ENCODE measurements around the gene CAMK1.
A peak's percentile ranks its signal among the peaks of the same experiment; 100 is the strongest.

CAMK1 gene

DNA sequence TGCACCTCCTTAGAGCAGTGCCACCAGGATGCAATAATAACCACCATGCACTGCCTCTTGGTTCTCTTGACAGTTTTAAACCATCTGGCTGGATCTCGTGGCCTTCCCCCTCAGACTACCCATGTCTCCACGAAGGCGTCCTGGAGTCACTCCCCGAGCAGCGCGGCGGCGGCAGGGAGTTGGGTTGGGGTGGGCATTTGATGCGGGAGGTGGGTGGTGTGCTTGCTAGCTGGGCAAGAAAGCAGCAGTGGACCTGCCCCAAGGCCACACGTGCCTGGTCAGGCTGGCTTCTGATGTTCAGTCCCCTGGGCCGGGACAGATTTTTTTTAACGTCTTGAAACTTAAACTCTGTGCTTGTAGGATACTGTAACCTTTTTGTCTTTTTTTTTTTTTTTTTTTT lies 36.4 kb upstream of the CAMK1 start:
- no peak for DNase-seq (ENCODE audit: low spot score in 2 of 2)
- Mint-ChIP-seq H3K27ac (no peak overlapping the region), H3K36me3 (peaks cover 16% of the 10 kb centered on the region), H3K4me3 (no peak overlapping the region), H3K9me3 (no peaks in the 10 kb centered on the region), H3K4me1 (peaks cover 36% of the 10 kb centered on the region), H3K27me3 (no peaks in the 10 kb centered on the region)
- no peak for ATAC-seq (ENCODE audit: low read depth)

DNA sequence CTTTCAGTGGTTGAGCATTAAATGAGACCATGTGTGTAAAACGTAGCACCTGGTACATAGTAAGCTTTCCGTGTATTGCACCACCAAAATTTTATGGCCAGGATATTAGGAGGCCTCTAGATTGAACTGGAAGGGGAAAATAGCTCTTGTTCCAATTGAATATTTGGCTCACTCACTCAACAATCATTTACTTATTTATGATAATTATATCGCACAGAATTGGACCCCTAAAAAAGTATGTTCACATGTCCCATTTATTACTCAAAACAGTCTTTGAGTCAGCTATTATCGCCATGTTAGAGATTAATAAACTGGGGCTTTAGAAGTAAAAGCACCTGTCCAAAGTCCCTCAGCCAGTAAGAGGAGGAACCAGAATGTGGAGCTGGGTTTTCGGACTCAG lies 35.2 kb upstream of the CAMK1 start:
- DNase-seq (ENCODE audit: low spot score in 2 of 2) (no peak), ATAC-seq (ENCODE audit: low read depth) (no peak)
- Mint-ChIP-seq H3K27me3 (no peaks in the 10 kb centered on the region), H3K36me3 (peaks cover 19% of the 10 kb centered on the region), H3K4me3 (no peak overlapping the region), H3K4me1 (peaks cover 27% of the 10 kb centered on the region), H3K27ac (peak overlapping the region; percentile 20), H3K9me3 (no peaks in the 10 kb centered on the region)

DNA sequence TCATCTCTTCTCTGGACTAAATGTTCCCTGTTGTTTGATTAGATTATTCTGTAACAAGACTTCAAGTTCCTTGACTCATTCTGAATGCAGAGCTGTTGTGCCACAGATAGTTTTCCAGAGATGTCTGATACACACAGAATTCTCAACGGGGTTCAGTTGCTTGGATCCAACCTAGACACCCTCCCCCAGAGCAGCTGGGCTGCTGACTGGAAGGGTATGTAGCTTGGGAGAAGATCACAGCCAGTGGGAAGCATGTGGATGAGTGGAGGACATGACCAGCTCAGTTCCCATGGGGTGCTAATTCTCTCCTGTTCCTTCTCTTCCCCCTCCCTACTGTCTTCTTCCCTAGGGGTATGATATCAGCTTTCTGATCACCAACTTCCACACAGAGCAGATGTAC lies 33.7 kb upstream of the CAMK1 start:
- no peak for ATAC-seq (ENCODE audit: low read depth)
- H3K27ac Mint-ChIP-seq, result peak overlapping the region; percentile 31

DNA sequence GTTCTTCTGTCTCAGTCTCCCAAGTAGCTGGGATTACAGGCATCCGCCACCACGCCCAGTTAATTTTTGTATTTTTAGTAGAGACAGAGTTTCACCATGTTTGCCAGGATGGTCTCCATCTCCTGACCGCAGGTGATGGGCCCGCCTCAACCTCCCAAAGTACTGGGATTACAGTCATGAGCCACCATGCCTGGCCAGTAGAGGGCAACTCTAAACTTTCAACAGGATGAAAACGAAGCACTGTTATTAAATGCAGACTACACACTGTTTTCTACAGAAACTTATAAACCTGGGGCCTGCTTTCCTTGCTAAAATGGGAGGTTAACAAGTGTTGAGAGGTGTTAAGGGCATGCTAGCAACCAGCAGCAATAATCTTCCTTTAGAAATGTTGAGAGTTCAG lies 30.8 kb upstream of the CAMK1 start:
- peaks cover 30% of the 10 kb centered on the region for H3K36me3 Mint-ChIP-seq
- no peak overlapping the region for H3K4me3 Mint-ChIP-seq
- H3K27me3 Mint-ChIP-seq, result no peaks in the 10 kb centered on the region
- H3K27ac Mint-ChIP-seq, result no peak overlapping the region
- H3K9me3 Mint-ChIP-seq, result no peaks in the 10 kb centered on the region
- ATAC-seq (ENCODE audit: low read depth), result no peak
- no peak for DNase-seq (ENCODE audit: low spot score in 2 of 2)
- H3K4me1 Mint-ChIP-seq, result peaks cover 16% of the 10 kb centered on the region

More for the DNA sequence above, 33.7 kb upstream of the CAMK1 start:
- no peaks in the 10 kb centered on the region for H3K9me3 Mint-ChIP-seq
- H3K4me1 Mint-ChIP-seq, result peaks cover 15% of the 10 kb centered on the region
- H3K4me3 Mint-ChIP-seq, result no peak overlapping the region
- no peak for DNase-seq (ENCODE audit: low spot score in 2 of 2)
- H3K27me3 Mint-ChIP-seq, result no peaks in the 10 kb centered on the region
- H3K36me3 Mint-ChIP-seq, result peaks cover 19% of the 10 kb centered on the region

DNA sequence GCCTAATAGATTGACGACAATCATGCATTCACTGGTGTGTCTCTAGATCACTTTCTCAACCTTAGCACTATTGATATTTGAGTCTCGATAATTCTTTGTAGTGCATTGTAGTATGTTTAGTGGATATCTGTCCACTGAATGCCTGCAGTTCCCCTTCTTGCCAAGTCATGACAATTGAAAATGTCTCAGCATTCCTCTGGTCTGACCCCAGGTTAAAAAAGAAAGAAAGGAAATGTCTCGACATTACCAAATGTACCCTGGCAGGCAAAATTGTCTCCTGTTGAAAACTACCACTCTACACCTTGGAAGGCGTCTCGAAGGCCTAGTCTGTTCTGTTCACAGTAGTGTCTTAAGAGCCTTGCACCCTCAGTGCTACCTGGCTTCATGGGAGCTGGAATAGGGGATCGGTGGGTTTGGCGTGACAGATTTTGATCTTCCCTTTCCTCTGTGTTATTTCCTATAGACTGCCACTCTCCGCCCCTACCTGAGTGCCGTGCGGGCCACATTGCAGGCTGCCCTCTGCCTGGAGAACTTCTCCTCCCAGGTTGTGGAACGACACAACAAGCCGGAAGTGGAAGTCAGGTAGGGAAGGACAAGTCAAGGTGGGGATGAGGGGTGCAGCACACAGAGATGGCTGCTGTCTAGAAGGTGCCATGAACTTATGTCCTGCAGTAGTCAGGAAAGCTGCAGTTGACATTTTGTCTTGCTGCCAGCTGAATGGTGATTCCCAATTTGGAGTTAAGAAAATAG lies 27.6 kb upstream of the CAMK1 start:
- Mint-ChIP-seq H3K36me3 (peaks cover 25% of the 10 kb centered on the region), H3K4me1 (peaks cover 28% of the 10 kb centered on the region), H3K27me3 (no peaks in the 10 kb centered on the region), H3K9me3 (no peaks in the 10 kb centered on the region), H3K4me3 (no peak overlapping the region), H3K27ac (peak overlapping the region; percentile 70)
- ATAC-seq (ENCODE audit: low read depth) (no peak), DNase-seq (ENCODE audit: low spot score in 2 of 2) (no peak)

DNA sequence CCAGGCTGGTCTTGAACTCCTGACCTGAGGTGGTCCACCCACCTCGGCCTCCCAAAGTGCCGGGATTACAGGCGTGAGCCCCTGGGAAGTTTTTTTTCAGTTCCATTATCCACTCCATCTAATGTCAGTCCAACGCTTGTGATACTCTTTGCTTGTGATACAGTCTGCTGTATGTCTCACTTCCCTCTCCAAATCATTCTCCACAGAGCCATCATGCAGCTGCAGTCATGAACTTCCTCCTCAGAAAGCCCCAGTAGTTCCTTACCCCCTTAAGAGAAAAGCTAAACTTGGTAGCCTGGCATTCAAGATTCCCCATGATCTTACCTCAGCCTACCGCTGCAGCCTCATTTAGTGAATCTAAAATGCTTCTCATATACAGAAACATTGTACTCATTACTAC lies 25.5 kb upstream of the CAMK1 start:
- Mint-ChIP-seq H3K36me3 (peaks cover 25% of the 10 kb centered on the region), H3K27ac (peak overlapping the region; percentile 98), H3K4me1 (peaks cover 42% of the 10 kb centered on the region), H3K4me3 (peak overlapping the region; percentile 54), H3K27me3 (no peaks in the 10 kb centered on the region), H3K9me3 (no peaks in the 10 kb centered on the region)
- peak in 1 of 2 donors; percentile 63 for DNase-seq (ENCODE audit: low spot score in 2 of 2)
- peak; percentile 61 for ATAC-seq (ENCODE audit: low read depth)

DNA sequence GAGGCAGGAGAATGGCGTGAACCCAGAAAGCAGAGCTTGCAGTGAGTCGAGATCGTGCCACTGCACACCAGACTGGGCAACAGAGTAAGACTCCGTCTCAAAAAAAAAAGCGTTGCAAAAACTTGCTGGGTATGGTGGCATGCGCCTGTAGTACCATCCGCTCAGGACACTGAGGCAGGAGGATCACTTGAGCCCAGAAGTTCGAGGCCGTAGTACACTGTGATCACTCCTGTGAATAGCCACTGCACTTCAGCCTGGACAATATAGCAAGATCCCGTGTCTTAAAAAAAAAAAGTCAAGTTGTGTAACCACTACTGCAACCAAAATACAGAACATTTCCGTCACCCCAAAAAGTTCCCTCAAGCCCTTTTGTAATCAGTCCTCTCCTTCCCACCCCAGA lies 24.7 kb upstream of the CAMK1 start:
- no peaks in the 10 kb centered on the region for H3K9me3 Mint-ChIP-seq
- peak overlapping the region; percentile 98 for H3K27ac Mint-ChIP-seq
- peaks cover 30% of the 10 kb centered on the region for H3K36me3 Mint-ChIP-seq
- DNase-seq (ENCODE audit: low spot score in 2 of 2) (no peak), ATAC-seq (ENCODE audit: low read depth) (no peak)
- peaks cover 45% of the 10 kb centered on the region for H3K4me1 Mint-ChIP-seq
- peak overlapping the region; percentile 96 for H3K4me3 Mint-ChIP-seq
- no peaks in the 10 kb centered on the region for H3K27me3 Mint-ChIP-seq

DNA sequence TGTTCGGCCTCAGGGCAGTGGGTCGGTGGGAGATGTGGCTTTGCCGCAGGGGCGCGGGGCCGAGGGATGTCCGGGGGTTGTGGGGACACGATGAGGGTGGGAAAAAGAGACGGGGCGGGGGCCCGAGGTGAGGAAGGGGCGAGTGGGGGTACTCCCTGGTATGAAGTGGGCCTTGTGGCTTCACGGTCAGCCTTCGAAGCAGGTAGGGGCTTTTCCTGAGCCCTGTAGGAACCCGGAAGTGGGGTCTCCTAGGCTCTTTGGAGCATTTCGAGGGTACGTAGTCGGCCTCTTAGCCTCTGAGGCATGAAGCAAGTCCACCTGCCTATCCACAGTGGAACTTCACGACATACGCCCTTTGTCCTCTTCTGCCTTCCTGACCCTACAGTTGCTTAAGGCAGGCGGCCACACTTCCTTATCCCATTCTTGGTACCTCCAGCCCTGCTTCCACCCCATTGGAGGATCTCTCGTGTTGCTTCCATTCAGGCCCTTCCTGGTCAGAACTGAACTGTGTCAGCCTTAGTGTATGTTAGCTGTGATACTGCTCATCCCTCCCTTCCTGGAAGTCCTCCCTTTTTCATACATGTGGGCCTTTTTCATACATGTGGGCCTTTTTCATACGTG lies 23.5 kb upstream of the CAMK1 start:
- Mint-ChIP-seq H3K4me1 (peaks cover 48% of the 10 kb centered on the region), H3K36me3 (peaks cover 34% of the 10 kb centered on the region), H3K27me3 (no peaks in the 10 kb centered on the region), H3K9me3 (no peaks in the 10 kb centered on the region), H3K4me3 (peak overlapping the region; percentile 96), H3K27ac (peak overlapping the region; percentile 98)
- DNase-seq (ENCODE audit: low spot score in 2 of 2) (no peak), ATAC-seq (ENCODE audit: low read depth) (no peak)

DNA sequence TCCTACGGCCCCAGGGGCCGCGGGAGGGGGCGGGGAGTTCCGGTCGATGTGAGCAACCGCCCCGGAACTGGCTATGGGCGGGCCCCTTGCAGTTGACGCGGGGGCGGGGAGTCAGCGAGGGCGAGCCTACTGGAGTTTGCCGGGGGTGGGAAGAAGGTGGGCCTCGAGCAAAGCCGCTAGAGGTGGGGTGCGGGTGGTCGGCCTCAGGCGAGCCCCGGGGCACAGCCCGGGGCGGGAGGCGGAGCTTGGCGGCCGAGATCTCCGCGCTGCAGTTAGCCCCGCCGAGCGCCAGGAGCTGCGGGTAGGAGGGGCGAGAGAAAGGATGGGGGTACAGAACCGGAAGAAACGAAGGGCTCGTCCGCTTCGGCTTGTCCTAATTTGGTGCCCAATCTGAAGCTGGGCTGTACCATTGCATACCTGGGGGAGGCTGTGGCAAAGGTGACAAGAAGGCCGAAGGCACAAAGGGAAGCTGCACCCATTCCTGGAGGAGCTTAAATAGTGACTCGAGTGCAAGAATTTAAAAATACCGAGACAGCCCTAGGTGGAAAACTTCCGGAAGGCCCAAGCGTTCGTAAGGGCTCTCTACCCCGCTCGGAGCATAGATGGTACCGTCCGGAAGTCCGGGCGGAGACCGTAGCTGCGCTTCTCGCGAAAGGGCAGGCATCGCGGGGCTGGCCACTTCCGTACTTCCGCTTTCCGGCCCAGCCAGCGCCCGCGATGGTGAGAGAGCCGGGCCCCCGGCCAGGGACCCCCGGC lies 22.8 kb upstream of the CAMK1 start, which contains the start of the genes ARPC4 and TADA3:
Gene ARPC4 (plus strand): TSS at position 678 of the 756 bp plus-strand sequence. CDS start 40 bp downstream, at position 718.
Gene TADA3 (minus strand): TSS at position 69 of the 756 bp plus-strand sequence. CDS start 1,007 bp downstream, outside the sequence.
- Mint-ChIP-seq H3K27ac (peak within 1 kb of the TSS; percentile 98), H3K4me3 (peak within 1 kb of the TSS; percentile 96), H3K36me3 (peaks cover 33% of the 10 kb centered on the region), H3K27me3 (no peaks in the 10 kb centered on the region), H3K9me3 (no peaks in the 10 kb centered on the region), H3K4me1 (peaks cover 48% of the 10 kb centered on the region)
- peak; percentile 73 for ATAC-seq (ENCODE audit: low read depth)
- peak; percentile 89 to 90 for DNase-seq (ENCODE audit: low spot score in 2 of 2)

DNA sequence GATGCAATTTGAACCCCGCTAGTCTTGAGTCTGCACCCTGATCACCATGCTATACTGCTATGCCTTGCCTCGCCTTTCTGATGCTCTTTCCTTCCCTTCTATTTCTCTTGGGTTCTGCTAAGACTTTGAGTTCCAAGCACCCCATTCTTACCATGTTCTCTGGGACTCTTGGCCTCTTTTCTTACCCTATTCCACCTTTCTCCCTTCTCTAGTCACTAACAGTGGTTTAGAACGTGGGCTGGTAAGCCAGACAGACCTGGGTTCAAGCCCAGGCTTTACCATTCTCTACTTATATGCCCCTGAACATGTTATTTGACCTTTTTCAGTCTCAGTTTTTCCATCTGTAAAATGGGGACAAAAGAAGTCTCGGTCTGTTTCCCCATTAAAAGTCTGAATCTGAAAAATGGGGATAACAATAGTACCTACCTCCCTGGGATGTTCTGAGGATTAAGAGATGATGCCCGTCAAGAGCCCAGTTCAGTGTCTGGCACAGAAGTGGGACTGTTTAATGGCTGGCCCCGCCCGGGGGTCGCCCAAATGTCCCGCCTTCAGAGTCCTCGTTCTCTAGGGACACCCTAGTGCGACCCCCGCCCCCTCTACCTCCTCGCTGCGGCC lies 22.1 kb upstream of the CAMK1 start:
- DNase-seq (ENCODE audit: low spot score in 2 of 2), result no peak
- H3K9me3 Mint-ChIP-seq, result no peaks in the 10 kb centered on the region
- H3K4me1 Mint-ChIP-seq, result peaks cover 44% of the 10 kb centered on the region
- no peak for ATAC-seq (ENCODE audit: low read depth)
- no peaks in the 10 kb centered on the region for H3K27me3 Mint-ChIP-seq
- peak overlapping the region; percentile 96 for H3K4me3 Mint-ChIP-seq
- H3K27ac Mint-ChIP-seq, result peak overlapping the region; percentile 98
- H3K36me3 Mint-ChIP-seq, result peaks cover 33% of the 10 kb centered on the region

DNA sequence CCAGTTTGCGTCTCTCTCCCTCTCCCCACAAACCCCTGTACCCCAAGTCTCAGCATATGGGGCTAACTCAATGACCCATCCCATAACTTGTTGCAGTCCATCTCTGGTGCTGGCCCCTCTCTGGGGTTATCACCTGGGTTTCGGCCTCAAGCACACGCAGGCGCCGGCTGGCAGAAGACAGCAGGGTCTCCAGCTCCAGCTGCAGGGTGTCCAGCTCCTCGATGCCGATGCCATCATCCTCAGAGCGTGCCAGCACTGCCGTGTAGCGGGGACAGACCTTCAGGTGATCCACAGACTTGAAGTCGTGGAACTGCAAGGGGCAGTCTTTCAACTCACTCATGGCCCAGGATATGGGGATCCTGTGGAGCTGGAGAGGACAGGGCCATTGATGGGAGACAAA lies 21.4 kb upstream of the CAMK1 start:
- H3K27me3 Mint-ChIP-seq, result no peaks in the 10 kb centered on the region
- peak overlapping the region; percentile 1 for H3K4me3 Mint-ChIP-seq
- DNase-seq (ENCODE audit: low spot score in 2 of 2), result no peak
- peaks cover 34% of the 10 kb centered on the region for H3K36me3 Mint-ChIP-seq
- H3K27ac Mint-ChIP-seq, result no peak overlapping the region
- H3K4me1 Mint-ChIP-seq, result peaks cover 40% of the 10 kb centered on the region
- no peak for ATAC-seq (ENCODE audit: low read depth)
- H3K9me3 Mint-ChIP-seq, result no peaks in the 10 kb centered on the region

DNA sequence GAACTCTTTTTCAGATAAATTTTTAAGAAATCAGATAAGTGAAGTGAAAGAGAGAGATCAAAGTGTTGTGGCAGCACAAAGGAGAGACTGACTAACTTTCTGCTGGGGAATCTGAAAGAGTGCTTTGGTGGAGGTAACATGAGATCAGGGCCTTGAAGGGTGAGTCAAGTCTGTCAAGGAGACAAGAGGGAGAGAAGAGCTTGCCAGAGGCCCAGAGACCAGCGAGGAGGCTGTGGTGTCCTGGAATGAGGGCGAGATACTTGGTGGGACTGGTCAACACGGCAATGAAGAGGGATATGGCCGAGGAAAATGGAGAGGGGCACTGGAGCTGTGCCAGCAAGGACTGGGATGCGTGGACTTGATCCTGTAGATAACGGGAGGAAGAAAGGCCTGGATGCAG lies 18.0 kb upstream of the CAMK1 start:
- Mint-ChIP-seq H3K4me3 (no peak overlapping the region), H3K27ac (peak overlapping the region; percentile 14), H3K36me3 (peaks cover 32% of the 10 kb centered on the region), H3K9me3 (no peaks in the 10 kb centered on the region), H3K4me1 (peaks cover 26% of the 10 kb centered on the region), H3K27me3 (no peaks in the 10 kb centered on the region)
- ATAC-seq (ENCODE audit: low read depth), result no peak
- no peak for DNase-seq (ENCODE audit: low spot score in 2 of 2)

DNA sequence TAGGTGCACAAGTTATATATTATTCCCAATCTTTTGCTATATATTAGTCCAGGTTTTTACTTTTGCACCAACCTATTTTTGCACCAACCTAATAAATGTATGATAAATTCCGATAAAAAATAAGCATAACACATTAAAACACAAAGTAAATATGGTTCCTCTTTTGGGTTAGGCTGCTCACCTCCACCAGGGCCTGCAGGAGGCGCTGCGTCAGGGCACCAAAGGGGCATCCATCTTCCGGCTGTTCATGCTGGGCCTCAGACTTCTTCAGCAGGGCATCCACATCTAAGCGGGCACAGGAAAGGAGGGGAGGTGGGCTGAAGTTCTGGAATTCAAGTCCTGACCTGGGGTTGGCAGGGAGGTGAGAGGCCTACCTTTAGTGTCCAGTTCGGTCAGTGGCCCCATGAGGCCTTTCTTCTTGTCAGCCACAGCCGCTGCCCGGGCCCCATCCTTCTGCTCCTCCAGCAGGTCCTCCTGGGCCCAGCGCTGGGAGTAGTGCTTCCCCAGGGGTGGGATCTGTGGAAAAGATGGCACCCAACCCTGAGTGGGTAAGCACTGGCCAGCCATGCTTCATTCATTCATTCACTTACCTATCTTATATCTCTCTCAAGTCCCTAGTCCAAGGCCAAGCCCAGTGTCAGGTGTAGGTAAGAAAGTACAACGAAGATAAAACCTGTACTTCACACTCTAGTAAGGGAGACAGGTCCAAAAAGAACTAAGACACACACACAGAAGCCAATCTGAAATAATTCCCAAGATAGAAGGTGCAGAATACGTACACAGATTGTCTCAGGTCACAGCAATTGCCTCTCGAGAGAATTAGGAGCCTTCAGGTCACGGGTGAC lies 17.3 kb upstream of the CAMK1 start:
- no peak for DNase-seq (ENCODE audit: low spot score in 2 of 2)
- ATAC-seq (ENCODE audit: low read depth), result peak; percentile 39
- Mint-ChIP-seq H3K4me1 (peaks cover 31% of the 10 kb centered on the region), H3K36me3 (peaks cover 32% of the 10 kb centered on the region), H3K9me3 (no peaks in the 10 kb centered on the region), H3K27me3 (no peaks in the 10 kb centered on the region), H3K27ac (peak overlapping the region; percentile 14), H3K4me3 (no peak overlapping the region)
